ENCODE measurements around the gene MRPS17. TPM values are rescaled to one million over a fixed set of nuclear protein-coding genes. Genes with fewer than 3 reads are reported as not detected.

MRPS17 gene
- total and polyA plus RNA-seq, 2 donors (not counting 3 experiments of a cell fraction or from before 2014, with no cell fraction given), result 11.8 to 19.5 TPM

GRCh38 chr7:55970978-55971377 is 19.3 kb downstream of the MRPS17 start:
- no peak for DNase-seq (ENCODE audit: low read depth, low spot score)
- Histone ChIP-seq H3K79me2 (ENCODE audit: control insufficient read depth, insufficient read depth, low read length) (peaks cover 25% of the 10 kb centered on the region), H3K36me3 (ENCODE audit: control insufficient read depth in 2 of 2, extremely low read depth in 1 of 2, insufficient read depth in 2 of 2, low read length in 2 of 2) (peaks cover 0 to 3% of the 10 kb centered on the region in 2 experiments), H3K4me3 (replicated peaks in 1 of 3; ENCODE audit: insufficient read depth in 1 of 3, low read depth in 1 of 3, low read length in 3 of 3) (no peak overlapping the region), H4K20me1 (replicated peaks; ENCODE audit: control insufficient read depth, extremely low read depth, insufficient read depth, low read length) (no peaks in the 10 kb centered on the region), H3K27ac (ENCODE audit: insufficient read depth, low read depth, low read length) (no peak overlapping the region), H3K4me2 (ENCODE audit: insufficient read depth, low read length) (no peak overlapping the region), H3K4me1 (ENCODE audit: control insufficient read depth, extremely low read depth, insufficient read depth, low read length) (no peaks in the 10 kb centered on the region), H3K27me3 (ENCODE audit: control insufficient read depth in 2 of 2, insufficient read depth in 2 of 2, low read length in 2 of 2) (no peaks in the 10 kb centered on the region), H2AFZ (ENCODE audit: low read depth, low read length) (no peak overlapping the region), H3K9ac (replicated peaks; ENCODE audit: extremely low read depth, insufficient read depth, low read length) (no peak overlapping the region), H3K9me3 (replicated peaks; ENCODE audit: control insufficient read depth, insufficient read depth, low read length) (no peaks in the 10 kb centered on the region), H3K9me1 (replicated peaks; ENCODE audit: control insufficient read depth, extremely low read depth, insufficient read depth, low read length) (no peaks in the 10 kb centered on the region)
- ChIA-PET CTCF (interaction anchor here (0.9 to 1.8 kb wide), 3 partner anchors 104 to 122 kb away, joined by 3 to 4 read pairs (median 4); partner anchors contain the start of gene PHKG1), POLR2A (interaction anchor here (0.6 kb wide), 1 partner anchor 68 kb away, joined by 11 read pairs; no protein-coding TSS in a partner anchor)
- dilution Hi-C loops (cut with MboI; ENCODE audit: extremely low pct_ligation_motif_present, low sequenced_read_pairs) (no loop called here), intact Hi-C loops (cut with micrococcal nuclease) (no loop called here)
- no peak for FAIRE-seq
- no TSS peak for BruUV-seq (replicated peaks)
- TF ChIP-seq EZH2 (IDR thresholded peaks at IDR 0.05; ENCODE audit: borderline replicate concordance, low read depth, low read length, severe bottlenecking) (no peak), JUN (IDR thresholded peaks at IDR 0.05; ENCODE audit: borderline replicate concordance, insufficient read depth, insufficient read length, low read depth) (no peak), MAX (IDR thresholded peaks at IDR 0.05; ENCODE audit: insufficient read depth, insufficient read length) (no peak), MYC (IDR thresholded peaks at IDR 0.05; ENCODE audit: low read depth, low read length) (no peak), CTCF (IDR thresholded peaks at IDR 0.05; ENCODE audit: extremely low read depth in 1 of 2, insufficient read depth in 1 of 2, low read depth in 1 of 2, low read length in 2 of 2) (no peak), FOS (IDR thresholded peaks at IDR 0.05; ENCODE audit: borderline replicate concordance, insufficient read depth, low read length) (no peak), POLR2AphosphoS5 (IDR thresholded peaks at IDR 0.05; ENCODE audit: insufficient read depth, low read depth, low read length) (no peak), POLR2A (IDR thresholded peaks at IDR 0.05; ENCODE audit: low read depth, low read length) (no peak), GATA2 (IDR thresholded peaks at IDR 0.05; ENCODE audit: insufficient read depth, insufficient read length, low read depth, low read length) (no peak)
